Activated CD8-positive, alpha-beta memory T cell treated with anti-CD3 and anti-CD28 coated beads for 36 hours (primary cell): ENCODE measurements around the gene VWA5B1. TPM values are rescaled to one million over a fixed set of nuclear protein-coding genes. Genes with fewer than 3 reads are reported as not detected.

ENCODE experiments used
- CTCF ChIA-PET: fragments of 350-600 bp; sonication (Branson Sonifier 250); formaldehyde crosslinking; loops from one replicate; lab custom pipeline; 2021; ENCODE audit warnings: antibody characterized with exemption; lab: Charles Lee
- POLR2A ChIA-PET: fragments of 350-600 bp; sonication (Branson Sonifier 250); formaldehyde crosslinking; loops from one replicate; lab custom pipeline; 2021; ENCODE audit warnings: antibody characterized with exemption; lab: Charles Lee
- total RNA-seq, 2 experiments: library from RNA; stranded (reverse); gene quantifications; one replicate each; pipeline ENCODE4 v1.2.3, GENCODE V29; 2021

VWA5B1 gene
- total RNA-seq, 2 experiments from 2014 or later = not detected

DNA sequence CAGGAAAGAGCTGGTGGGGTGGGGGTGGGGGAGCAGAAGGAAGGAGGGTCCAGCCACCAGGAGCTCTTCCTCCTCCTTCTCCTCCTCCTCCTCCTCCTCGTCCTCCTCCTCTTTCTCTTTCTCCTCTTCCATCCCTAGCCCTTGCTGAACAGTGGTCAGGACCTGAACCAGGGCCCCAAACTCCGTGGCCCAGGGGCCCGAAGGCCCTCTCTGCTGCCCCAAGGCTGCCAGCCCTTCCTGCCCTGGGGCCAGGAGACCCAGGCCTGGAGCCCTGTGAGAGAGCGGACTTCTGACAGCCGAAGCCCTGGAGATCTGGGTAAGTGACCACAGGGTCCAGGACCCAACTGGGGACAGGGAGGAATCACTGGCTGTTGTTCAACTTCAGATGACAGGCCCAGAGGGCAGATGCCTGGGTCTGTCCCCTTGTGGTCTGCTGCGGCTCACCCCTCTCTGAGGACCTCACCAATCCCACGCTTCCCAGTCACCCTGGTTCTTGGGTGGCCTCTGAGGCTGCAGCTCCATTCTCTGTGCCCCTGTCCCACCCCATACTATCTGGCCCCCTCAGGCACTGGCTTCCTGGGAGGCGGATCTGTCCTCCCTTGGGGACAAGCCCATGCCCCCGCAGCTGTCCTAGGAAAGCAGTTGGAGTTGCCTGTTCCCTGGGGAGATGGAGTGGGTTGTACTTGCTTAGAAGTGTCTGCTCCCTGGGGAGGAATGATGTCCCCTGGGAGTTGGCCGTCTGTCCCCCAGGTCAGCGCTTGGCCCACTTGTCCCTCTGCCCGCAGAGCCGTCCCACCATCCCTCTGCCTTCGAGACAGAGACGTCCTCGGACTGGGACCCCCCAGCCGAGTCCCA lies 51.8 kb downstream of the VWA5B1 start:
- CTCF ChIA-PET = interaction anchor here (1.2 kb wide), 1 partner anchor 20 kb away, joined by 3 read pairs; no protein-coding TSS in a partner anchor
- POLR2A ChIA-PET = no interaction called here

GRCh38 chr1:20343149-20343937 lies 52.7 kb downstream of the VWA5B1 start:
- CTCF ChIA-PET = no interaction called here
- POLR2A ChIA-PET = no interaction called here

- POLR2A ChIA-PET = no interaction called here
- CTCF ChIA-PET = no interaction called here
Measured at GRCh38 chr1:20343938-20344302, 53.2 kb downstream of the VWA5B1 start.

DNA sequence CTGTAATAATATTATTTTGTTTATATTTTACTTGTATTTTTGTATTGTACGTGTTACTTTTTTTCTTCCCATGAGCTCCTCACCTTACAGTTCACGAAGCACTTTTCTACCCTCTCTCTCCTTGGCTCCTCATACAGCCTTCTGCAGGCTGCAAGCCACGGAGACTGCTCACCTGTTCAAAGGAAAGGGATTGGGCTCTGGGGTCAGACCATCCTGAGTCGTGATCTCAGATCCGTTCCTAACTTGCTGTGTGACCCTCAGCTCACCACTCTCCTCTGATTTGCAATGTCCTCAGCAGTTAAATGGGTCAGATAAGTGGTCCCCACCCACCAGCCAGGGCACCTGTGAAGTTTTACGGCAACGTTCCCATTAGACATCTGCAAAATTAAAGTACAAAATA lies 54.1 kb downstream of the VWA5B1 start:
- ChIA-PET CTCF (no interaction called here), POLR2A (no interaction called here)

DNA sequence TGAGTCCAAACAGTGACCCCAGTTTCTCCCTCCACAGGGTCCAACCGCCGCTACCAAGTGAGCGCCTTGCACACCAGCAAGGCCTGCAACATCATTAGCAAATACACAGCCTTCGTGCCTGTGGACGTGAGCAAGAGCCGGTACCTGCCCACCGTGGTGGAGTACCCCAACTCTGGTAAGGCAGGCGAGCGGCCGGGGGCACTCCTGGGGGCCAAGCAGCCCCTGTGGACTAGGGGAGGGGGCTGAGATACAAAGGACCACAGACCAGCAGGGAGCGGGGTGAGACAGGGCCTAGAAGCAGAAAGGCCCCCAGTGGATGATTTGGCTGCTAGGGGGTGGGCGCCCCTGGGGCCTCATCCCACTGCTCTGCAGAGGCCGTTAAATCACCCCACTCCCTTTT lies 54.7 kb downstream of the VWA5B1 start:
- POLR2A ChIA-PET = no interaction called here
- CTCF ChIA-PET = no interaction called here

- ChIA-PET CTCF (no interaction called here), POLR2A (no interaction called here)
Measured at GRCh38 chr1:20346433-20346832, 55.8 kb downstream of the VWA5B1 start.

- CTCF ChIA-PET = no interaction called here
Measured at GRCh38 chr1:20347699-20348098, 57.0 kb downstream of the VWA5B1 start.

GRCh38 chr1:20348326-20348915 lies 57.7 kb downstream of the VWA5B1 start:
- CTCF ChIA-PET = no interaction called here
- POLR2A ChIA-PET = no interaction called here

More at GRCh38 chr1:20347699-20348098, 57.0 kb downstream of the VWA5B1 start:
- POLR2A ChIA-PET = no interaction called here

DNA sequence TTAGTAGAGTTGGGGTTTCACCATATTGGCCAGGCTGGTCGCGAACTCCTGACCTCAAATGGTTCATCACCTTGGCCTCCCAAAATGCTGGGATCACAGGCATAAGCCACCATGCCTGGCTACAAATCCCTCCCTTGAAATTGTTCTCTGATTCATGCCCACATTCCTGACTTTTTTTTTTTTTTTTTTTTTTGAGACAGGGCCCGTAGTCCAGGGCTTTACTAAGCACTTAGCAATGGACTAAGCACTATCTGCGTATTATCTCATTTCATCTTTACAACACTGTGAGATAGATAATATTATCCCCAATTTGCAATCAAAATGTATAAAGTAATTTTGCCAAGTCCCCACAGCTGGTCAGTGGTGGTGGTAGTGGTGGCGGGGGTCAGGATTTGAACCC lies 58.9 kb downstream of the VWA5B1 start:
- ChIA-PET POLR2A (no interaction called here), CTCF (no interaction called here)

DNA sequence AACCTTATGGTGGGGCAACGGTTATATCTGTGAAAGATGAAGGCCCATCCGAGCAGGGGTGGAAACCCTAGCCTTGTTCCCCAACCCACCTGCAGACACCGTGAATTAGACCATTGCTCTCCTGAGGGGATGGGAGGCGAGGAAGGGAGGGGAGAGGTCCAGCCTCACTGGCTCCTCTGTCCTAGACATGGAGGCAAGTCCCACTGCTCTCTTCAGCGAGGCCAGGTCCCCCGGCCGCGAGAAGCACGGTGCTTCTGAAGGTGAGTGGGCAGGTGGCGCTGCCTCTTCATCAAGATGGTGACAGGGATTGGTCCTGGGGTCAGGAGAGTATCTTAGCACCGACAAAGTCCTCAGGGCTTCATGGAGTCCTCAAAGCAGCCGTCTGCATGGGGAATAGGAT lies 59.3 kb downstream of the VWA5B1 start:
- ChIA-PET POLR2A (no interaction called here), CTCF (no interaction called here)

DNA sequence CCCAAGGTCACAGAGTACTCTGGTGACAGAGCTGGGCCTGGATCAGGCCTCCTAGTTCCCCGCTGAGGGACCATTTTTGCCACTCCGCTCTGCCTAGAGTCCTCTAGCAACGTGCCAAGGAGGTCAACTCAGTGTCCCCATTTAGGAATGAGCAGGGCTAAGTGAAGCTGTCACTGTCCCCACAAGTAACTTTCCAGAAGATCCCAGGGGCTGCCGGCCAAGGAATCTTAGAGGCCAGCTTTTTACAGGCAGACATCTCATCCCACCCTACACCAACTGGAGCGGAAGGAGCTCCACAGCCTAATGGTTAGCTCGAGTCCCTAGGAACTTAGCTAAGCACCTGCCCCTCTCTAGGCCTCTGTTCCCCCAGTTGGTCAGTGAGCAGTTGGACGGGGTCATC lies 59.7 kb downstream of the VWA5B1 start:
- ChIA-PET POLR2A (no interaction called here), CTCF (no interaction called here)

- ChIA-PET CTCF (no interaction called here), POLR2A (no interaction called here)
Measured at GRCh38 chr1:20351911-20352701, 61.4 kb downstream of the VWA5B1 start.

GRCh38 chr1:20353836-20354235 lies 63.2 kb downstream of the VWA5B1 start:
- CTCF ChIA-PET = no interaction called here
- POLR2A ChIA-PET = no interaction called here

GRCh38 chr1:20354610-20355009 lies 63.9 kb downstream of the VWA5B1 start:
- POLR2A ChIA-PET = no interaction called here
- CTCF ChIA-PET = no interaction called here

DNA sequence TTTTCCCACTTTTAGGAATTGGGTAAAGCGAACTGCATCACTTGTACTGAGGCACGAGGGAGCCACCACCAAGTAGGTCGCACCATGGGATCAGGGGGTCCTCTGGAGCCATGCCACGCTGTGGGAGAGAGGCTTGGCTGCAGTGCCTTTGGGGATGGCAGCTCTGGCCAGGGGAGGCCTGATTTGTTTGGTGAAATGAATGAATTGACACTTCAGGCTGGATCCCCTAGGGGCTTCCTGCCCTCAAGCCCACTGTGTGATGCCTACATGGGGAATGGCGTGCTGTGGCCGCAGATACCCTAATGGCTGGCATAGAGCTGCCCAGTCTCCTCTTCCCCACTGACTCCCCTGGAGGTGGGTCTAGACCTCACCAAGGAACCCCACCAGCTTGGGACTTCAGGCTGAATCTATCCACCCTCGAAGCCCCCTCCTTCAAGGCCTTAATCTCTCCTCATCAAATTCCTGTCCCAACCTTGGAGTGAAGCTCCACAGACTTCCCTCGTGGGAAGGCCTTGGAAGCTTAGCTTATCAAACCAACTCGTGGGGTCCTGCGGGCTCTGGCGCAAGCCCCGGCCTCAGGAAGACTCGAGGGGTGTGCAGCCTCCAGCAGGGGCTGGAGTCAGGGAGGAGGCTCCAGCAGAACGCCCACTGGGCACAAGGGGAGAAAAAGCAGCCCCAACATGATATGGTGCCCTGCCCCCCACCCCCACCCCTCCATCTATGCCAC lies 64.6 kb downstream of the VWA5B1 start:
- CTCF ChIA-PET = interaction anchor here (0.6 kb wide), 1 partner anchor 29 kb away, joined by 3 read pairs; no protein-coding TSS in a partner anchor
- POLR2A ChIA-PET = no interaction called here

- POLR2A ChIA-PET = no interaction called here
- CTCF ChIA-PET = interaction anchor here (1.6 kb wide), 1 partner anchor 138 kb away, joined by 5 read pairs; no protein-coding TSS in a partner anchor
Measured at GRCh38 chr1:20355828-20356735, 65.4 kb downstream of the VWA5B1 start.

- POLR2A ChIA-PET = no interaction called here
- CTCF ChIA-PET = interaction anchor here (0.7 to 1.6 kb wide), 2 partner anchors 137 to 144 kb away, joined by 3 to 5 read pairs; no protein-coding TSS in a partner anchor
Measured at GRCh38 chr1:20356850-20357459, 66.3 kb downstream of the VWA5B1 start.
